NCI-H510A (cell line): ENCODE measurements around the gene RPS16.

Experiments used
- DNase-seq: peaks from one replicate; lab custom pipeline; 2025; lab: John Stamatoyannopoulos, UW

Gene RPS16

DNA sequence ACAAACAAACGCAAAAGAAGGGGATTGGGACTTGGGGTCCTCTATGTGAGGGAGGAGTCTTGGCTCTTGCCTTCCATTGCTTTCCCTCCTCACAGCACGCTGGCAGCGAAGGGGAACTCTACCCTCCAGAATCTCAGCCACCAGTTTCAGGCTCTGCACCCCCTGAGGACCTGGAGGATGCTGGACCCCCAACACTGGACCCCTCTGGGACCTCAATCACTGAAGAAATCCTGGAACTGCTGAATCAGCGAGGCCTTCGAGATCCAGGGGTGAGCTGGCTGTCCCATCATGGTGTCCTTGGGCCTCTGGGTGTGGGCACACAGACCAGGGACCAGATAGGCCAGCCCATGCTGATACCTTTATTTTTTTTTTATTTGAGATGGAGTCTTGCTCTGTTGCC lies 13.7 kb downstream of the RPS16 start:
- no peak for DNase-seq

DNA sequence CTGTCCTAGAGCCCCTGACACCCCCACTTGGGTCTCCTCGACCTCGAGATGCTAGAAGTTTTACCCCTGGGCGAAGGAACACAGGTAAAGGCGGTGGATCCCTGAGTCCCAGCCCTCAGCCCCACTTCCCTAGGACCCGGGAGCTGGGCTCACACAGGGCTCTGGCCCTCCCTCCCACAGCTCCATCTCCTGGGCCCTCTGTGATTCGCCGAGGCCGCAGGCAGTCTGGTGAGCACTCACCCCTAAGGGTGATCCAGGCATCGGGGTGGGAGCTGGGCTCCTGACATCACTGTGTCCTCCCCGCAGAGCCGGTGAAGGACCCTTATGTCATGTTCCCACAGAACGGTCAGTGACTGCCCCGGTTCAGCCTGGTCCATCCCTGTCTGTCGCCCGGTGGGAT lies 15.0 kb downstream of the RPS16 start:
- no peak for DNase-seq

DNA sequence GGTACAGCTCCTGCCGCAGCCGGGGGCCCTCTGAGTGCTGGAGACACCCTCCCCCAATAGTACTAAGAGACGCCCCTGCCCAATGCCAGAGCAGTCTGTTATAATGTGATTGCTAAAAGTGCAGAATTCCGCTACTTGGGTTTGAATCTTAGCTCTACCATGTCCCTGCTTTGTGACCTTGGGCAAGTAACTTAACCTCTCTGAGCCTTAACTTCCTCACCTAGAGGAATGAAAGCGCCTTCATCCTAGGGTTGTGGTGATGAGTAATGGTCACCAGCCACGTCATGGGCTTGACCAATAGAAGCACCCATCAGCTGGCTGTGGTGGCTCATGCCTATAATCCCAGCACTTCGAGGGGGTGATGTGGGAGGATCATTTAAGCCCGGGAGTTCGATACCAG lies 16.7 kb downstream of the RPS16 start:
- no peak for DNase-seq

GRCh38 chr19:39417463-39418181 lies 18.1 kb downstream of the RPS16 start:
- no peak for DNase-seq

DNA sequence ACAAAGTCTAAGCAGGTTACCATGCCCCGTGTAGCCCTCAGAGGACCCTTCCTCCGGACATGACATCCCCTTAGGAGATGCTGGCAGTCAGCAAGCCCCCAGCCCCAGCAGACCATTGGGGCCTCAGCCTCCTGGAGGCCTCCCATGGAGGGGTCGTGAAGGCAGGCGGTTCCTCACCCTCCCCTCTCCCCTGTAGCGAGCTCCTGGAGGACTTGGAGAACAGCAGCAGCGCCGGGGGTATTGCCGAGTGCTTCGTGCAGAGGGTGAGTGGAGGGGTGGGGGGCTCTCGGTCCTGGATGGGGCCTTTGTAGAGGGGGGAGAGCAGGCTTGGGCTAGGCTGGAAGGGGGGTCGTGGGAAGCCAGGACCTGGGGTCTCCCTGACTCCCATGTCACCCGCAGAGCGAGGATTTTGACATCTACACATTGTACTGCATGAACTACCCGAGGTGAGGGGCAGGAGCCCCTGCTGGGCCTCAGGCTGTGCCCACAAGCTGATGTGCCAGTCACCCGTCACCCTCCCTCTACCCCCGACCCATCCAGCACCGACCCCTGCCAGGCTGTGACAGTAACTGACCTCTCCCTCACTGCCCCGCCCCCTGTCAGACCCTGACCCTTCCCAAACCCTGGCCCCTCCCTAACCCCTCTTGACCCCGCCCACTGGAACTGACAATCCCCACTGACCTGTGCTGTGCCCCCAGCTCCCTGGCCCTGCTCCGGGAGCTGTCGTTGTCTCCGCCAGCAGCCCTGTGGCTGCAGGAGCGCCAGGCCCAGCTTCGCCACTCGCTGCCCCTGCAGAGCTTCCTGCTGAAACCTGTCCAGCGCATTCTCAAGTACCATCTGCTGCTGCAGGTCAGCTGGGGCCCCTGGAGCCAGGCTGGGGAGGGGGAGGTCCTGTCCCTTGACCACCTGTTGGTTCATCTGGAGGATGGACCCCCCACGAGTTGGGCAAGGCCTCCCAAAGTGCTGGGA lies 19.3 kb downstream of the RPS16 start:
- no peak for DNase-seq

GRCh38 chr19:39415111-39416046 lies 20.4 kb downstream of the RPS16 start:
- DNase-seq: no peak

GRCh38 chr19:39413911-39414608 lies 21.7 kb downstream of the RPS16 start:
- DNase-seq: no peak

DNA sequence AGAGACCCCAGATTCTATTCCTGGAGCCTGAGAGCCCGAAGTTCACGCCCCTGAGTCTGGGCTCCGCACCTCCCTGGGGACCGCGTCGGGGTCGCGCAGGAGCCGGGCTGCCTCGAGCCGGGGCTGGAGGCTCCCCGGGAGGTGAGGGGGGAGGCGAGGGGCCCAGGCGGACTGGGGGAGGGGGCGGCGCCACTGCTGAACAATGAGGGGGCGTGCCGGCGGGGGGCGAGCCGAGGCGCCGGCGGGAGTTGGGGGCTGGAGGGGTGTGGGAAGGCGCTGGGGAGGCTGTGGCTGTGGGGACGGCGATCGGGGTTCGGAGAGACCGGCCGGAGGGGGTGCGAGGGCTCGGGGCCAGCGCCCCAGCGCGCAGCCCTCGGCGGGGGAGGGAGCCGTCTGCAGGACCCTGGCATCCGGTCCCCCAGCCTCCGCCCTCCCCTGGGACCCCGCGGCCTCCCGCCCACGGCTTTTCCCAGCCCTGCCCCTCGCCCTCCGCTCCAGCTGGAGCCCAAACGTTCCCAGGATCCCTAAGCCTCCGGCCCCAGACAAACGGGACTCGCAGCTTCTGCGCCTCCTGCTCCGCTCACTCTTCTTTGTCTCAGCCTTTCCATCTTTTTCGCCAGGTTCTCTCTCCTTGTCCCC lies 22.4 kb downstream of the RPS16 start:
- DNase-seq: no peak

DNA sequence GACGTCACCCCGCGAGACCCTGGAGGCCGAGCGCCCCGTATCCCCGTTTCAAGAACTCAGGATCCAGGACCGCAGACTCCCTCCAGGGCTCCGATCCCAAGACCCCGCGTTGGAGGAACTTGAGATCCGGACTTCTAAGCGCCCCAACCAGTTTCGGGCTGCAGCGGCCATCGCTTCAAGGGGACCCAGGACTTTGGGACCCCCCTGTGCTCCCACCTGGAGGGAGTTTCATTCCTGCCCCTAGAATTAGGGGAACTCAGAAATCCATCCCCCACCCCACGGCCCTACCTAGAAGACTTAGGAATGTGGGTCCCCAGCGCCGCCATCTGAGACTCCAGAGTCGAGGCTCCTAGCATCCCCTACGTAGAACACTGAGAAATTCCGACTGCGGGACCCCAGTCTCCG lies 22.9 kb downstream of the RPS16 start:
- DNase-seq: no peak

DNA sequence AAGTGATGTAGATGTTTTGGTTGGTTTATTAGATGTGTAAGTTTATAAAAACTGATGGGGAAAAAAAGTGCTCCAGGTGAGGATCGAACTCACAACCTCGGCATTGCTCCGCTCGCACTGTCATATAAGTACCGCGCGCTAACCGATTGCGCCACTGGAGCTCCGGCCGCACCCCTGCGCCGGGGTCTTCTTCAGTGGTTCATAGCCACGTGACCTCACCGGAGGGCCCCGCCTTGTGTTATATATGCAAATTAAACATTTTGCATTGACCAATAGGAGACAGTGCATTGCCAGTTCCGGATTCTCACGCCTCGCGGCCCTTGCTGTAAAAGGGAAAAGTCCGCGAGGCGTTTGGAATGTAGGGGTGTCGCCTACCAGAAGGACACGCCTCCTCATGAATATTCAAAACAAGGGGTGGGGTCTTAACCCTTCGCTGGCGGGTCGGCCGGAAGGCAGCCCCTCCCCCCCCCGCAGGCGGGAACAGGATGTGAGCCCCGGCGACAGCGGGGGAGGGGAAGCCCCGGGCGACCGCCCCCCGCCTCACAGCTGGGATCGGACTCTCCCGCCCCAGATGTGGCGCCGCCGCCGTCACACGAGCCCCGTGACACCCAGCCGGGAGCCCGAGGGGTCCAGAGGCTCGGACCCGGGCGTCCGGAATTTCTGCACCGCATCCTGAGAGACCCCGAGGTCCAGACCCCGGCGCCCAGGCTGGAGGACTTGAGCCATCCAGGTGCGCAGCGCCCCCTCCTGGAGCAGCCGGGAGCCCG lies 23.5 kb downstream of the RPS16 start, which contains the start of gene PLEKHG2:
TSS of gene PLEKHG2 (plus strand) at position 570 of the 767 bp plus-strand sequence. CDS start 1,418 bp downstream, outside the sequence.
- peak; percentile 97 for DNase-seq

DNA sequence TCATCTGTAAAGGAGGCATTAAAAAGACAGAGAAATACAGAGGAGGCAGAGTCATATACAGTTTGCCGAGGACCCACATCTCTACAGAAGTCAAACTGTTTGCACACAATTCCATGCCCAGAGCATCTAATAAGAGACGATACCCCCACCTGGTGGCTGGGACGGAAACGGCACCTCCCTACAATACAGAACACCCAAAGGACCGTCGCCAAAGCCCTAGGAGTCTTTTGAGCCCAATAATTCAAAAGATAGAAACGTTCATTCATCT lies 24.0 kb downstream of the RPS16 start:
- peak; percentile 70 for DNase-seq

- no peak for DNase-seq
These were observed 24.5 kb downstream of the RPS16 start for GRCh38 chr19:39411081-39411831.

GRCh38 chr19:39410831-39411080 lies 25.0 kb downstream of the RPS16 start:
- DNase-seq: no peak

DNA sequence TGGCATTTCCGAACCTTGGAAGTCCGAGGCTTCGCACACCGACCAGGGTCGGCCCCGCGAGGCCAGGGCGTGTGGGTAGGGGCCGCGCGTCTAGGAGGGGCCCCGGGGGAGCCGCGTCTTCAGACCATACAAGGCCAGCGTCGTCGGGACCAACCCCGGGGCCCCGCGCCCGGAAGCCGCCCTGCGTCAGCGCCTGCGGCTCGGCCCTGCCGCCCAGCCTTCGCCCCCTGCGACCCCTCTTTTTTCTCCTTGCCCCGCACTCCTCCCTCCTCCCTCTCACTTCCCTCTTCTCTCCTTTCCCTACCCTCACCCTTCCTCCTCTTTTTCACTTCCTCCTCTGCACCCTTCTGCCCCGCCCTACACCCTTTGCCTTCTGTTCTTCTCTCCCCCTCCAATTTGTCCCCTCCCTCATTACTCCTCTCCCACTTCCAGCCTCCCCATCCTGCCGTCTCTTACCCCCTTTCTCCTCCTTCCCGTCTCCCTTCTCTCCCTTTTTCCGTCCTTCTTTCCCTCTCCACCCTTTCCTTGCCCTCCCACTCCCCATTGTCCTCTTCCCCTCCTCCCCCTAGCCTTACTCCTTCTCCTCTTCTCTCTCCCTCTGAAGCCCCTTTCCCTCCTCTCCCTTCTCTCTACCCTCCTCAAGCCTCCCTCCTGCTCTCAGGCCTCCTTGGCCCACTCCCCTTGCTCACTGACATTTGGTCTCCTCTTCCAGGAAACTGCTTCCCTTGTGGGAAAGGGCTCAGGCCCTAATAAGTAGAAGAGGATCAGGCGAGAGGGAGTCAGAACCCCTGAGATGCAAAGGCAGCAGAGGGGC lies 25.5 kb downstream of the RPS16 start:
- peak; percentile 22 for DNase-seq

DNA sequence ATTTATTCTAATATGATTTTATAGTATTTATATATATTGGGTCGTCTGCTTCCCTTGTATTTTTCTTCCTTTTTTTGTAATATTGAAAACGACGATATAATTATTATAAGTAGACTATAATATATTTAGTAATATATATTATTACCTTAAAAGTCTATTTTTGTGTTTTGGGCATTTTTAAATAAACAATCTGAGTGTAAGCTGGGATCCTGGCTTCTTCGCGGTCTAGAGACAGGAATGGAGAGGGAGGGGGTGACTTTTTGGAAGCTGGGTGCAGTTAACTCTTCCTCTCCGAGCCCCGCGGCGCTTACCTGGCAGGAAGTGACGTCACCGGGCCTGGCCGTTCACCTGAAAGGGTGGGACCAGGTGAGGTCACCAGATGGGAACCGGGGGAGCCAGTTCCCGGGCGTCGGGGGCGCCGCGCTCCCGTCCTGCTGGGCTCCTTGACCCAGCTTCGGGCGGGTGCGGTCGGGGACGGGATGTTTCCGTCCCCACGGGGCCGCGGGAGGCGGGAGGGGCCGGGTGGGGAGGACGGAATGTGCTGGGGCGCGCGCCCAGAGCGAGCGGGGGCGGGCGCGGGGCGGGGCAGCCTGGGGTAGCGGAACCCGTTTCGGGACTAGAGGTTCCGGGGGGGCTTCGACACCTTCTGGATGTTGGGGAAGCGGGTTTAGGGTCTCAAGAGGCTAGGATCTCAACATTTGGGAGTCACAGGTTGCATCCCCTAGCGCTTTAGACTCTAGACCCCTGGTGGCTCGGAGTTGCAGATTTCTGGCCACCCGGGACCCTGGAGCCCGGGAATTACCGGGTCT lies 26.3 kb downstream of the RPS16 start:
- DNase-seq: peak; percentile 95

DNA sequence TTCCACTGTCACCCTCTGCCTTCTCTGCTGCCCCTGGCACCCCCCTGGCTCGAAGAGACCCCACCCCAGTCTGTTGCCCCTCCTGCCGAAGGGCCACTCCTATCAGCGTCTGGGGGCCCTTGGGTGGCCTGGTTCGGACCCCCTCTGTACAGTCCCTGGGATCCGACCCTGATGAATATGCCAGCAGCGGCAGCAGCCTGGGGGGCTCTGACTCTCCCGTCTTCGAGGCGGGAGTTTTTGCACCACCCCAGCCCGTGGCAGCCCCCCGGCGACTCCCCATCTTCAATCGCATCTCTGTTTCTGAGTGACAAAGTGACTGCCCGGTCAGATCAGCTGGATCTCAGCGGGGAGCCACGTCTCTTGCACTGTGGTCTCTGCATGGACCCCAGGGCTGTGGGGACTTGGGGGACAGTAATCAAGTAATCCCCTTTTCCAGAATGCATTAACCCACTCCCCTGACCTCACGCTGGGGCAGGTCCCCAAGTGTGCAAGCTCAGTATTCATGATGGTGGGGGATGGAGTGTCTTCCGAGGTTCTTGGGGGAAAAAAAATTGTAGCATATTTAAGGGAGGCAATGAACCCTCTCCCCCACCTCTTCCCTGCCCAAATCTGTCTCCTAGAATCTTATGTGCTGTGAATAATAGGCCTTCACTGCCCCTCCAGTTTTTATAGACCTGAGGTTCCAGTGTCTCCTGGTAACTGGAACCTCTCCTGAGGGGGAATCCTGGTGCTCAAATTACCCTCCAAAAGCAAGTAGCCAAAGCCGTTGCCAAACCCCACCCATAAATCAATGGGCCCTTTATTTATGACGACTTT lies 27.1 kb downstream of the RPS16 start:
- DNase-seq: no peak
